ENCODE measurements around the gene CPNE6.

CPNE6 gene

DNA sequence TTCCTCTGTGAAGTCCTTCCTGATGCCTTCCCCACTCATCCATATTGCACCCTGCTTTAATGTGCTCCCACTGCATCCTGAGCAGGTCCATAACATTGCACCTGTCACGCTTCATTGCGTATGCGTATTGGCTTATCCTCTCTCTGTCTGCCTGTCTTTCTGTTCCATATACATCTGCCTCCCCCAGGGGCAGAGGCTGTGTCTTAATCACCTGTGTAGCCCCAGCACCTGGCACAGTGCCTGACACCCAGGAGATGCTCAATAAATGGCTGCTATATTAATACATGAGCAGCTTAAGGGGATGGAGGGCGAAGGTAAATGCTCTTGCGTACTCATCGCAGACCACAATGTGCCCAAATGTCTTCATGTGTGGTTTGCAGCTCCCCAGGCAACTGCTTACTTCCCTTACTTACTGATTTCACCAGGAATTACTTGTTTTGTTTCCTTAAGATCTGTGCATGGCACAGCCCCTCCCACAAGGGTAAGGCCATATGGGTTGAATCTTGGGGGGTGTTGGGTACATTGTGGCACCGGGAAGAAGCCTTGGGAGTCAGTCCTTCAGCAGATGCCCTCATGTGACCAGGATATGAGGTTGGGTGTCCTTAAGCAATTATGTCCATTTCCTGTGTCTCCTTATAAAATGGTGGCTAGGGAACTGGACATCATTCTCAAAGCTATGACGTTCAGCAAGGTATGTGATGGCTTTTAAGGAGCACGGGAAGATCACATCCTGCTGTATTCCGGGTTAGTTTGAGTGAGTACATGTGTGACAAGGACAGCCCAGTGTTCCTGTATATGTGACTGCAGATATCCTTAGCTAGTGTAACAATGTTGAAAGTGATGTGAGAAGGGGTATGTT lies 848 bp upstream of the CPNE6 start:
- peak; percentile 43 to 44 for DNase-seq

DNA sequence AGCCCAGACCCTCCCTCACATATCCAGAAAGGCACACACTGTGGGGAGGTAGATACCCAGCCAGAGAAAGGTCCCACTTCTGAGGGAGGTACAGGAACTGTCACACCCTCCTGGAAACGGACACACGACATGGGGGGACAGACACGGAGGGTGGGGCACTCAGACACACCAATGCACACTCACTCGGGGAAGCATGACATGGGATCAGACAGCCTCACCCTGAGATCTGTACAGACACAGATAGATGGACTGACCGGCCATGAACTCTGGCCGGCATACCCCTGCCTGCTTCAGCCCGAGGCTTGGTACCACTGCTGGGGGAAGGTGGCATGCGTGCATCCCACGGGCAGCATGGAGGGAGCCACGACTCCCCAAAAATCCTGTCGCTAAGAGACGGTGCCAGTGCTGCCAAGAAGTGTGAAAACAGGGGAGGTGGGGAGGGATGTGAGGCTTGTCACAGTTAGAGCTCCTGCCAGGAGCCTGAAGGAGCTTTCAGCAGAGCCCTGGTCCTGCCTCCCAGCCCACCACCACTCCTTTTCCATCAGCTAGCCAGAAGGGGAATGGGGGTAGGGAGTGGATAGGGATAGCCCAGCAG lies 571 bp downstream of the CPNE6 start:
- no peak for DNase-seq

DNA sequence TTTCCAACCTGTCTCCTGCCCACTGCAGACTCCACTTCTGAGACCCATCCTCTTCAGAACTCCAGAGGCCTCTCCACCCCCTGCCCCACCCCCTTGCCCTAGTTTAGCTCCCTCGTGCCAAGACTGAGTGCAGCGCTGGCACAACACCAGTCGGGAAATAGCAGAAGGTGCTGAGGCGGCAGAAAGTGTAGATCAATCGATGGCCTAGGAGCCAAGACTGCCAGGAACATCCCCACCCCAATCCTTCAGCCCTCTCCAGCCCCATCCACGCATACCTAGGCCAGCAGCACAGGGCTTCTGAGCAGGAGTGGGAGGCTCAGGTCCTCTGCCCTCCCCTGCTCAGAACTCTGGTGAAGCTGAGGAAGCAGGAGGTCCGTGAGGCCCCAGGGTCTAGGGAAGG lies 1.1 kb downstream of the CPNE6 start:
- DNase-seq, result no peak

DNA sequence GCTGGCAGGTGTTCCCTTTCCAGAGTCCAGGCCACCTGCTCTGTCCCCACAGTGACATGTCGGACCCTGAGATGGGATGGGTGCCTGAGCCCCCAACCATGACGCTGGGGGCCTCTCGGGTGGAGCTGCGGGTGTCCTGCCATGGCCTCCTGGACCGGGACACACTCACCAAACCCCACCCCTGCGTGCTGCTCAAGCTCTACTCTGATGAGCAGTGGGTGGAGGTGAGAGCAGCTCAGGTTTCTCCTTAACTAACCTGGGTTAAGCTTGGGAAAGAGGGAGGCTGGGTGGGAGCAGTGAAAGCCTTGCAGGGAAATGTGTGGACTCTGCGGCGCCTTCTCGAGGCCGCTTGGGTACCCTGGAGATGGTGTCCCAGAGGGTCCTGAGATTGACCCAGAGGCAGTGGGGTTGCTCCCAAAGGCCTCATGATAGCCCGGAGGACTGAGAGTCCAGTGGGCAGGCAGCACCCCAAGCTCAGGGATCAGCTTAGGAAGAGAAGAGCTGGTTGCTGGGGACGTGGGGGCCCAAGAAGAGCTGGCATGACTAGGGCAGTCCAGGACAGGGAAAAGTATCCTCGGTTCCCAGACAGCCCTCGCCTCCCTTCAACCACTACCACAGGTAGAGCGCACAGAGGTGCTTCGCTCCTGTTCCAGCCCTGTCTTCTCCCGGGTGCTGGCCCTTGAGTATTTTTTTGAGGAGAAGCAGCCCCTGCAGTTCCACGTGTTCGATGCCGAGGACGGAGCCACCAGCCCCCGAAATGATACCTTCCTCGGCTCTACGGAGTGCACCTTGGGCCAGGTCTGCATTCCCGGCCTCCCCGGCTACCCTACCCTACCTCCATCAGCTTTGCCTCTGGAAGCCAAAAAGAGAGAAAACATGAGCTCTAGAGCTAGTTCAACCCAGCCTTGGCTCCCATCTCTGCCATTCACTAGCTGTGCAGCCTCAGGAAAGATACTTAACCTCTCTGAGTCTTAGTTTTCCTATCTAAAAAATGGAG lies 1.8 kb downstream of the CPNE6 start:
- DNase-seq, result no peak

DNA sequence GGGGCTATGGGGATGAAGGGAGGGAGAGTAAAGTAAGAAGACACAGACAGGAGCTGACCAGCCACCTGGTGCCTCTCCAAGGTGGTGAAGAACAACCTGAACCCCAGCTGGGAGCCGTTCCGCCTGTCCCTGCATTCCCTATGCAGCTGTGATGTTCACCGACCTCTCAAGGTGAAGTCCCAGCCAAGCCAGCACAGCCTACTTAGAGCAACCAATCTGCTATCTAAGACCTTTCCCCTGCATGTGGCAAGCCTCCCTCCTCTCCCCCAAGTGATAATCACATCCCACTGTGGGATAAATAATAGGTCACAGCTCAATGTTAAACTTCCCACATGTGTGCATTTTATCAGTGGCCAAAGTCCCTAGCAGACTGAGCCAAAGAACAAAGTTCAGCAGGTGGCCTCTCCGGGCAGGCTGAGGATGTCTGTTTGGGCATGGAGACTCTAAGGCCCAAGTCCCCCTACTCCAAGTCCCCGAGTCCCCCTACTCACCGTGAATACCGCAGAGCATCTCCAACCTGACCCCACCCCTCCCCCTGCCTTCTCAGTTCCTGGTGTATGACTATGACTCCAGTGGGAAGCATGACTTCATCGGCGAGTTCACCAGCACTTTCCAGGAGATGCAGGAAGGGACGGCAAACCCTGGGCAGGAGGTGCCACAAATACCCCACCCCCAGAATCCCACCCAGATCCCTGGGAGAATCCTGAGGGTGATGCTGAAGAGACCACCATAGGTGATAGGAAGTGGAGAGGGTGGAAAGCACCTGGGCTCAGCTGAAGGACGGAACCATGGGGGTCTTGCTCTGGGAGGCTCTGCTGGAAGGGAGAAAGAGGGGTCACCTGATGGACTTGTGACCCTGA lies 3.5 kb downstream of the CPNE6 start:
- no peak for DNase-seq

DNA sequence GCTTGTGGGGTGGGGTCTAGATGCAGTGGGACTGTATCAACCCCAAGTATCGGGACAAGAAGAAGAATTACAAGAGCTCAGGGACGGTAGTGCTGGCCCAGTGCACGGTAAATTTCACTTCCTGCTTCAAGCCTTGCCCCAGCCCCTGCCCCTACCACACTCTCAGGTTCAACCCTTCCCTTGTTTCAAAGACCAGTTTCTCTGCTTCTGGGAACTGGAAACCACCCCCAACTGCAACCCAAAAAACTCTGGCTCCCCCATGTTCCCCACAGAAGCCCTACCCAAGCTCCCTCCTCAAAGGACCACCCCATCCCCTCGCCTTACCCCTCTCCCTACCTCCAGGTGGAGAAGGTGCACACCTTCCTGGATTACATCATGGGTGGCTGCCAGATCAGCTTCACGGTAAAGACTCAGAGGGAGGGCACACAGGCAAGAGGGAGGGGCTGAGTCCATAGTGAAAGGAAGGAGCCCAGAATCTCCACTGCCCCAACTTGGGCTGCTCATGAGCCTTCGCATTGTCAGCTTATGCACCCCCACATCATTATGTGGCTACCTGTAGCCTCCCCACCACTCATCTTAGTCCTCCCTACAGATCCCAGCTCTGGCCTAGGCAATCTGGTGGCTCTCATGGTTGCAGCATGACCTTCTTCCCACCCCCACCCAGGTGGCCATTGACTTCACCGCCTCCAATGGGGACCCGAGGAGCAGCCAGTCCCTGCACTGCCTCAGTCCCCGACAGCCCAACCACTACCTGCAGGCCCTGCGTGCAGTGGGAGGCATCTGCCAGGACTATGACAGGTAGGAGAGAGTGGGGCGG lies 4.3 kb downstream of the CPNE6 start:
- no peak for DNase-seq

DNA sequence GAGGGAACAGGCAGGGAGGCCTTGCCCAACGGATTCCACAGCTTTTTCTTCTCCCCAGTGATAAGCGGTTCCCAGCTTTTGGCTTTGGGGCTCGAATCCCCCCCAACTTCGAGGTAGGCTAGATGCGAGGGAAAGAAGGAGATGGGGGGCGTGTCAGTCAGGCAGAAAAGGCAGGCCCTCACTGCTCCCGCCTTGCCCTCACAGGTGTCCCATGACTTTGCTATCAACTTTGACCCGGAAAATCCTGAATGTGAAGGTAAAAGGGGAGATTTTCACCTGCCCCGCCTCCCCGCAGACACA lies 4.9 kb downstream of the CPNE6 start:
- no peak for DNase-seq

DNA sequence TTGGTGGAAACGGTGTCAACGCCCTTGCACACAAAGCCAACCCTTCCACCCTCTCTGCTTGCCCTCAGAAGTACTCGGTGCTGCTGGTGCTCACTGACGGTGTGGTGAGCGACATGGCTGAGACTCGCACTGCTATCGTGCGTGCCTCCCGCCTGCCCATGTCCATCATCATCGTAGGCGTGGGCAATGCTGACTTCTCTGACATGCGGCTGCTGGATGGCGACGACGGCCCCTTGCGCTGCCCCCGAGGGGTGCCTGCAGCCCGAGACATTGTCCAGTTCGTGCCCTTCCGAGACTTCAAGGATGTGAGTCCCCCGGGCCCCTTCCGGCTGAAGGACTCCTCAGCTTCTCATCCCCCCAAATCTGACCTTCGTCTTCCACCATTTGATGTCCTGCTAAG lies 5.7 kb downstream of the CPNE6 start:
- DNase-seq, result no peak

DNA sequence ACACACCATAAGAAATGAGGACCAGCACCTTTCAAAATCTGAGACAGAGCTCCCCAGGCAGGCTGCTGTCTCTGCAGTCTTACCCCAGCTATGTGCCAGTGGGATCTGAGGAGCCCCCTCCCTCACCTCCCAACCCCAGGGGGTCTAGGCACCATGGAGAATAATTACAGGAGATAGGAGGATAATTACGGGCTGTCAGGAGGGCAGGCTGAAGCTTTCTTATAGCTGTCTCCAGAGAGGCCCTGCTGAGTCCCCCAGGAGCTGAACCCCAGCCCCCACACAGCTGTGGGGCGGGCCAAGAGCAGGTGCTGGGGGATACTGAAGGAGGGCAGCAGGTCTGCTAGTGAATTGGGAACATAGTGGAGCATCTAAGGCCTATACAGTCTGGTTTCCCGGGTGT lies 6.8 kb downstream of the CPNE6 start:
- no peak for DNase-seq

DNA sequence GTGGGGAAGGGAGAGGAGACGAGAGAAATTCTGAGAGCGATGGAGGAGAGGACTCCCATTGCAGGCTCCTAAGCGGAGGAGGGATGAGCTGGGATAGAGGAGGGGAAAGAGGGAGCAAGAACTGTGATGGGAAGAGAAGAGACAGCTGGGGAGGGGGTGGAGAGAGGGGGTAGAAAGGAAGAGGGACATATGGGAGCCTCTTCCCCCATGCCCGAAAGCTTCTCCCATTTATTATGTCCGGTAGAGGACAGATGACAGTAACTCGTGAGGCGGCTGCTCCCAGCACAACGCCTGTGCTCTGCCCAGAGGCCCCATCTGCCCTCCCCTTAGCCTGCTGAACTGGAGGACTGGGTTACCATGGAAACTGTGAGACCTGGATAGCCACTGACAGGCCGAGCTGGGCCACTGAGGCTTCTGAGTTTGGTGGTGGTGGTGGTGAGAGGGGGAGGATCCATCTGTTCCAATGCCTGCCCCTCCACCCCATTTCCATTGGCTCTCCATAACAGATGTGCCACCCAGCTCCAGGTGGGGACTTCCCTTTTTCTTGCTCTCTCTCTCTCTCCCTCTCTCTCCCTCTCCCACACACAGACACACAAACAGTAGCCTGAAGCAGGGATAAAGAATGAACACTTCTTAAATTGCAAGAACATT lies 8.3 kb downstream of the CPNE6 start:
- no peak for DNase-seq

DNA sequence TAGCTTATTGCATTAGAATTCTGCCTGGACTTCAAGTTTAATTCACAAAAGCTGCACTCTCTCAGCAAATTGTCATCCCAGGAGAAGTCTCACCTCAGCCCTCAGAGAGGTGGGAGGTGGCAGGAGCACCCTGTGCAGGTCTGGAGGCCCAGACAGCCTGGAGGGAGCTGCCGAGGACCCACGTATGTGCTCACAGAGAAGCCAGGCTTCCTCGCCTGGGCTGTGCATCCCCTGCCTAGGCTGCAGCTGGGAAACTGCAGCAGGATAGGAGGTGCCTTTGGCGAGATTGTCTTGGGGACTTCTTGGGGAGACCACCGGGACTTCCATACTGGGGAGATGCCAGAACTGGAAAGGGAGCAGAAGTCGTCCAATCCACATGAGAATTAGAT lies 8.8 kb downstream of the CPNE6 start:
- no peak for DNase-seq

DNA sequence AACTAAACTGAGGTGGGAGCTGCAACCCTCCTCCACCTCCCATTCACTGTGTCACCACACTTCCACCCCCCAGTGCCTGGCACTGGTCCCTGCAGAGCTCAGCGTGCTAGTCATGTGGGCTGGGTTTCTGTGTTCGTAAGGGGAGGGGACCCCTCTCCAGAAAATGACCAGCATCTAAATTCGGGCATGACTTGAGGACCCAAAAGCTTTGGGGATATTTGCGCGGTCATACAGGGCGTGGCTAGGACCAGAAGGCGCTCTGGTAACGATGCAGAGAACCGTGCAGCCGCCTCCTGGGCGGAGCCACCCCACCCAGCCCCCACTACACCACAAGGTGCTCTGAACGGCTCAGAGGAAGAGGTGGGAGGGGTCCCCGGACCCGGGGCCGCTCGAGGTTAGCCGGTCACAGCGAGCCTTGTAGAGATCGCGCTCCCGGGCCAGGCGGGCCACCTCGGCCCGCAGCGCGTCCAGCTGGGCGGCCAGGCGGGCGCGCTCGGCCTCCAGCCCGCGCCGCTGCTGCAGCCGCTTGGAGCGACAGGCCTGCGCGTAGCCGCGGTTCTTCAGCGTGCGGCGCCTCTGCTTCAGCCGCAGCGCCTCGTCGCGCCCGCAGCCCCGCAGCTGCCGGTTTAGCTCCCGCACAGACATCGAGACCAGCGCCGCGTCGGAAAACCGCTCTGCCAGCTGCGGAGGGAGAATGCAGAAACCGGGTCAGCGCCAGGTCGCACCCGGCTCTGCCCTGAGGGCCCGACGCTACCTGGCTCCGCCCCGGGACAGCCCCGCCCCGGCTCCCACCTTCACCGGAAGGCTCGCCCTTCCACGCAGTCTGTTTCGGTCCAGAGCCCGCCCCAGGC lies 9.8 kb downstream of the CPNE6 start:
- DNase-seq, result peak; percentile 42 to 48

DNA sequence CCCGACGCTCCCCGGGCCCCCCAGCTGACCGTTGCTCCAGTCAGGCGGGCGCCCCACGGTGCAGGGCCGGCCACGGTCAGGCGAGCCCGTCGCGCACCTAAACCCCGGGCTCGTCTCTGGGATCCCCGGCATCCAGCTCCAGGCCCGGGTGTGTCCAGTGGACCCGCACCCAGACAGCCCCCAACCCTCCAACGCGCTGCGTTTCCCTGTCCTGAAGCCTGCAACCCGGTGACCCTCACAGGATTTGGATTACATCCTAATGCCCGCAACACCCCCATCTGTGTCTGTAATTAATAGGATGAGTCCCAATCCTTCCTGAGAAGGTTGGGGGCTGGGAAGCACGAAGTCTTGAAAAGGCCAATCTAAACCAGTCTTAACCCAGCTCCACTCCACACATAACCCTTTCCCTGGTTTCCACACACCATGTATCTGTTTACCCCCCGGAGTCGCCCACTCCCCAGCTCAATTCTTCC lies 10.4 kb downstream of the CPNE6 start:
- DNase-seq, result no peak

DNA sequence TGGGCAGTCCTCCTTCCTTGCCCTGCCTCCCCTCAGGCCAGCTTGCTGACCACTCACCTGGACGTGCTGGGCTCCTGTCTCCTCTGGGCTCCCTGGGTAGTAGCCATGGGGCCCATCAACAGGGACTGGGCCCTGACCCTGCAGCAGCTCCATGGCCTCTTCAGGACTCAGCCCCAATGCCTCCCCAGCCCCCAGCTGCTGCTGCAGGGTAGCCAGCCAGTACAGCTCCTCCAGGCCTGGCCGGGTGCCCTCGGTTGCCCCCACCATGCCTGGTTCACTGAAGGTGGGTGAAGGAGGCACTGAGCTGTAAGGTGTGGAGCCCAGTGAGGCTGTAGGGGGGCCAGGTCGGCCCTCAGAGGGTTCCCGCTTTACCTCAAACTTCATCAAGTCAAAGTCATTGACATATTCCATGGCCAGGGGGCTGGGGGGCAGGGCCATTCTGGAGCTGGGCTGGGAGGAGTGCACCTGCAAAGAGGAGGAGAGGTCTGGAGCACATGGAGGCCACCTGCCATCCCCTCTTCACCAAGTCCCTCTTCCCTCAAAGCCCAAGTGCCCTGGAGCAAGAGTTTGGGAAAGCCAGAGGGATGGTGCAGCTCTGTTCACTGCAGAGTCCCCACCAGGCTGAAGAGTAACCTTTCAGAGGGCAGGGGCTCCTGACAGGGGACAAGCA lies 11.2 kb downstream of the CPNE6 start:
- DNase-seq, result no peak

DNA sequence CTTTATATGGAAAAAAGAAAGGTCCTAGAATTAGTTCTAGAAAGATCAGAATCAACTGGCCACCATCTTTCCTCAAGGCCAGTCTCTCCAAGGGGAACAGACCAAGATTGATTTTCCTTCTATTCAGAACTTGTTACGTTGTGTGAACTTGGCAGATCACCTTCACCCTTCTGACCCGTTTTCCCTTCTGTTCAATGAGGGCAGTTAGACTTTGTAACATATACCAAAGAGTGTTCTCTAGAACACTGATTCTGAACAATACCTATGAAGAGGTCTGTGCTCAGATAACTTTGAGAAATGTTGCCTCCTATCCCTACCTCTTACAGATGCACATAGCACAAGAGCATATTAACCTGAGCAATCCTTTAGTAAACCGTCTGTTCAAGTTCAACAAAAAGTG lies 12.1 kb downstream of the CPNE6 start:
- DNase-seq, result no peak

DNA sequence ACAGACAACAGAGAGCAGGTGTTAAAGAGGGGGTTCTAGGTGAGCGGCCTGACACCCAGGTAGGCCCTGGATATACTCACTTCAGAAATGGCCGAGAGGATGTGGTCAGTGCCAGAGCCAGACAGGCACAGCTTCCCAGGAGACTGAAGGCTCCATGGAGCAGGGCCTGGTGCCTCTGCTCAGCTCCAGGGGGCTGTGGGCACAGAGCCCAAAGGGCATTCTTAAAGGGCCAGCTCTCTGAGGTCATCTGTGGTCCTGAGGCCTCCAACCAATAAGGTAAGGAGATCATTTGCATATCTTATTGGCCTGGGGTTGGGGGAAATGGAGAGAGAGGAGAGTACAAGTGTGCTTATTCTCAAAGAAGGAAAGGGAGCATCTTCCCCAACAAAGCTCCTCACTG lies 13.1 kb downstream of the CPNE6 start:
- no peak for DNase-seq

DNA sequence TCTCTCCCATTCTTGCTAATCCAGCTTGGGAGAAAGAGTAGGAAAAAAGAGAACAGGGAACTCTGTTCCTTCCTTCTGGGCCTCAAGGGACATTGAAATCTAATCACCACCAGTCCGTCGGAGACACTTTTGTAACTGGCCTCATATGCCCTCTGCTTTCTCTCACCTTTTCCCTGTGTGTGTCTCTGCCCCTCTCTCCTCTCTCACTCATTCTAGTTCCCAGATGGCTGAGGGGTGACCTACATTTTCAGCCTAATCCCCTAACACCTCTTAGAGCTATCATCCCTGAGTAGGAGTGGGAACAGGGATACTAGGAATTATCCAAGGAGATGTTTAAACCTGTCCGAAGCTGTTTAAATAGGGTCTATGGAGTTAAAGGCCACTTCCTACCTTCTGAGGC lies 13.9 kb downstream of the CPNE6 start:
- no peak for DNase-seq

DNA sequence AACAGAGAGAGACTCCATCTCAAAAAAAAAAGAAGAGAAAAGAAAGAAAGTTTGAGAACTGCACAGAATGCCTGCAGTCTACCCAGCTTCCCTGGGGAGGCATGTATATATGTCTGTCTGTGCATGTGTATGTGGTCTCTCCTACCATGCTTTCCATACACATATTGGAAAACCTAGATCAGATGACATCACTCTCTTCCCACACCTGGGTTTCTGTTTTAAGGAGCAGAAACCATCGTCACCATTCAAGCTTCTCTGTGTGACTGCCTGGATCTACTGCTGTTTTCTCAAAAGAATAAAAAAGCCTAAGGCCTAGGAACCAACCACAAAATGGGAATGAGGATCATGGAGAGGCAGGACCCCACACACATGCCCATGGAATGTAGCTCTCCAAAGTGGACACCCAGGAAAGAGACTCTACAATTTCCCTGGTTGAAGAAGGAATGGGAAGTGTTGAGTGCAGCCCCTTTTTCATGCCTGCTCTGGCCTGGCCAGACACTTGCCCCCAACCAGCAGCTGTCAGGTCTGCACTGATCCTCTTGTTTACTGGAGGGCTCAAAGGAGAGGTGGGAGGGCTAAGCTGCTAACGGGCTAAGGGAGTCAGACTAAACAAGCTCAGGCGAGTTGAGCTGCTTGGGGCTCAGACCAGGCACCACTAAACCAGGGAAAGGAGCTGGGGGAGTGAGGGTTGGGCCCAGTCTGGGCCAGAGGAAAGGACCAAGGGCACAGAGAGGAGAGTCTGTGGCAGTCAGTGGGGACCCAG lies 15.0 kb downstream of the CPNE6 start:
- no peak for DNase-seq

DNA sequence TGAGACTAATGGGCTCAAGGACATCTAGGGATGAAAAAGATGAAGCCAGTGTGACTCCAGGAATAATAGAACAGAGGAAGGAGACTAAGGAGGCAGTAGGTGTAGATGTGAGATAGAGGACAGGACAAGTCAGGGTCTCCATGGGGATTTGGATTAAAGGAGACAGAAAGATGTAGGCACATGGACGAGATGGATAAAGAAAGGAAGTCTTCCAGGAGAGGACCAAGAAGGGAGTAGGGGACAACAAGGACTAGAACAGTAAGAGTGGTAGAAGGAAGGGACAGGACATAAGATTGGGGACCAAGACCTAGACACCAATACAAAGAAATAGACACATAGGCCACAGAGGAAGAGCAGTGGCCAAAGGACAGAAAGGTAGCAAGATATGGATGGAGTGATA lies 15.6 kb downstream of the CPNE6 start:
- no peak for DNase-seq

Data from NCI-H187 (cell line).